Liver (tissue), 9 donors: ENCODE results near the gene ATG9B. TPM values are rescaled to one million over a fixed set of nuclear protein-coding genes. Genes with fewer than 3 reads are reported as not detected.

Experiments used
- DNase-seq: peaks from one replicate; pipeline ENCODE4 v3.0.0-alpha.2; 2017; ENCODE audit warnings: low spot score
- H3K27ac ChIP-seq, 2 donors: one replicate each; pipeline ENCODE4 v1.7.0; 2013; ENCODE audit warnings: inconsistent platforms in 2 of 2, low read length in 2 of 2, control low read depth in 1 of 2, low read depth in 1 of 2, mild to moderate bottlenecking in 1 of 2
- H3K27me3 ChIP-seq, 4 donors: one replicate each; pipeline versions ENCODE4 v1.6.1 to v1.7.0; 2013; ENCODE audit warnings: low read length in 3 of 4, inconsistent platforms in 1 of 4, mild to moderate bottlenecking in 1 of 4, moderate library complexity in 1 of 4; ENCODE audit not compliant: control insufficient read depth in 4 of 4, insufficient read depth in 4 of 4
- H3K36me3 ChIP-seq, 4 donors: one replicate each; pipeline versions ENCODE4 v1.6.1 to v1.7.0; 2013; ENCODE audit warnings: low read length in 3 of 4, mild to moderate bottlenecking in 3 of 4, low read depth in 1 of 4, moderate library complexity in 1 of 4; ENCODE audit not compliant: control insufficient read depth in 4 of 4, insufficient read depth in 3 of 4
- H3K4me1 ChIP-seq, 4 donors: one replicate each; pipeline versions ENCODE4 v1.6.1 to v1.7.0; 2013; ENCODE audit warnings: low read length in 3 of 4, mild to moderate bottlenecking in 3 of 4, moderate library complexity in 1 of 4; ENCODE audit not compliant: control insufficient read depth in 4 of 4, insufficient read depth in 4 of 4
- H3K4me3 ChIP-seq, 3 donors: one replicate each; pipeline versions ENCODE4 v1.6.1 to v1.7.0; 2013; ENCODE audit warnings: low read length in 3 of 3, control low read depth in 1 of 3, low read depth in 1 of 3, mild to moderate bottlenecking in 1 of 3
- H3K9ac ChIP-seq, 2 donors: one replicate each; pipeline ENCODE4 v1.7.0; 2013; ENCODE audit warnings: low read length in 2 of 2, mild to moderate bottlenecking in 2 of 2, moderate library complexity in 2 of 2, control low read depth in 1 of 2, low read depth in 1 of 2
- H3K9me3 ChIP-seq, 4 donors: one replicate each; pipeline versions ENCODE4 v1.6.1 to v1.7.0; 2013; ENCODE audit warnings: low read length in 3 of 4; ENCODE audit not compliant: control insufficient read depth in 4 of 4
- ATF3 ChIP-seq: IDR thresholded peaks from 2 replicates; pipeline ENCODE4 v1.6.1; 2016; ENCODE audit warnings: antibody characterized with exemption
- CTCF ChIP-seq: fragments of 150-350 bp; IDR thresholded peaks from 2 replicates; pipeline ENCODE4 v1.5.1; 2017; ENCODE audit warnings: improper control_type of control experiment, low read depth, low read length; ENCODE audit not compliant: missing input control
- EGR1 ChIP-seq, 2 donors: IDR thresholded peaks; 2 replicates each; pipeline ENCODE4 v1.6.1; 2016 to 2018; ENCODE audit warnings: antibody characterized with exemption in 2 of 2, low read depth in 2 of 2
- FOXA1 ChIP-seq: IDR thresholded peaks from 2 replicates; pipeline ENCODE4 v1.6.1; 2016; ENCODE audit warnings: antibody characterized with exemption
- FOXA2 ChIP-seq: IDR thresholded peaks from 2 replicates; pipeline ENCODE4 v1.6.1; 2016; ENCODE audit warnings: antibody characterized with exemption
- GABPA ChIP-seq, 2 donors: IDR thresholded peaks in 1 of 2; conservative IDR thresholded peaks in 1 of 2; 2 replicates each; pipeline ENCODE4 v1.6.1; 2016; ENCODE audit warnings: antibody characterized with exemption in 2 of 2, mild to moderate bottlenecking in 1 of 2, moderate library complexity in 1 of 2
- HNF4A ChIP-seq, 2 donors: conservative IDR thresholded peaks; 2 replicates each; pipeline ENCODE4 v1.6.1; 2016; ENCODE audit warnings: antibody characterized with exemption in 2 of 2, mild to moderate bottlenecking in 2 of 2
- HNF4G ChIP-seq: IDR thresholded peaks from 2 replicates; pipeline ENCODE4 v1.6.1; 2016; ENCODE audit warnings: antibody characterized with exemption
- JUND ChIP-seq, 2 donors: IDR thresholded peaks; 2 replicates each; pipeline ENCODE4 v1.6.1; 2016; ENCODE audit warnings: antibody characterized with exemption in 2 of 2
- MAX ChIP-seq: IDR thresholded peaks from 2 replicates; pipeline ENCODE4 v1.6.1; 2016; ENCODE audit warnings: antibody characterized with exemption
- NR2F2 ChIP-seq: IDR thresholded peaks from 2 replicates; pipeline ENCODE4 v1.6.1; 2016; ENCODE audit warnings: antibody characterized with exemption
- RAD21 ChIP-seq, 2 donors: IDR thresholded peaks; 2 replicates each; pipeline ENCODE4 v1.6.1; 2016; ENCODE audit warnings: antibody characterized with exemption in 2 of 2, mild to moderate bottlenecking in 2 of 2
- REST ChIP-seq: IDR thresholded peaks from 2 replicates; pipeline ENCODE4 v1.6.1; 2016; ENCODE audit warnings: antibody characterized with exemption, mild to moderate bottlenecking
- RXRA ChIP-seq, 2 donors: IDR thresholded peaks; 2 replicates each; pipeline ENCODE4 v1.6.1; 2017 to 2018; ENCODE audit warnings: antibody characterized with exemption in 2 of 2, mild to moderate bottlenecking in 1 of 2
- SP1 ChIP-seq: IDR thresholded peaks from 2 replicates; pipeline ENCODE4 v1.6.1; 2018; ENCODE audit warnings: antibody characterized with exemption, mild to moderate bottlenecking
- TAF1 ChIP-seq: conservative IDR thresholded peaks from 2 replicates; pipeline ENCODE4 v1.6.1; 2016; ENCODE audit warnings: antibody characterized with exemption, mild to moderate bottlenecking
- YY1 ChIP-seq: IDR thresholded peaks from 2 replicates; pipeline ENCODE4 v1.6.1; 2016; ENCODE audit warnings: antibody characterized with exemption, mild to moderate bottlenecking
- ZBTB33 ChIP-seq: IDR thresholded peaks from 2 replicates; pipeline ENCODE4 v1.6.1; 2016; ENCODE audit warnings: antibody characterized with exemption
- WGBS: extraction: QIAGEN DNeasy Blood & Tissue Kit; methylation state at CpG from one replicate; pipeline ENCODE4 v1.1.7; 2013; 5-methylcytosine and 5-hydroxymethylcytosine counted together
- polyA plus RNA-seq, 2 donors: library from polyadenylated mRNA; stranded (reverse) in 1 of 2; unstranded in 1 of 2; fragments of 200-250 nt in 1 of 2; fragments of >200 nt in 1 of 2; fragmentation: Nextera tagmentation in 1 of 2; extraction: Ambion mirVana in 1 of 2; gene quantifications; one replicate each; pipeline versions ENCODE4 v1.2.1 to v1.2.3, GENCODE V29; 2013 to 2015
- total RNA-seq, 2 donors: library from RNA; depleted of rRNA; stranded (reverse); fragments of >200 nt; gene quantifications; one replicate each; pipeline ENCODE4 v1.2.3, GENCODE V29; 2014
- donor health status: healthy.
- donor health status: healthy.
- donor health status: healthy.
- donor health status: healthy.
- donor health status: healthy.

ATG9B gene
- total and polyA plus RNA-seq, 4 donors: 0.61 TPM; not detected in 3

- TF ChIP-seq CTCF: no peak
- TF ChIP-seq RAD21 (IDR thresholded peaks at IDR 0.05): no peak
Measured at GRCh38 chr7:151033864-151034249, 9.6 kb upstream of the ATG9B start (continued).

GRCh38 chr7:151032936-151033863 lies 8.9 kb upstream of the ATG9B start:
- DNase-seq: no peak
- H3K4me3 ChIP-seq: no peak overlapping the region
- no peak overlapping the region for H3K27ac ChIP-seq
- no peak overlapping the region for H3K9ac ChIP-seq
- no peak for TF ChIP-seq ZBTB33
- no peak for TF ChIP-seq EGR1 (IDR thresholded peaks at IDR 0.05; ENCODE audit: low read depth in 2 of 2)
- no peak for TF ChIP-seq NR2F2
- TF ChIP-seq HNF4A (conservative IDR thresholded peaks at IDR 0.05): no peak
- no peak for TF ChIP-seq RXRA (IDR thresholded peaks at IDR 0.05)
- TF ChIP-seq GABPA (IDR thresholded peaks at IDR 0.05 in 1 of 2, conservative IDR thresholded peaks at IDR 0.05 in 1 of 2): no peak
- TF ChIP-seq CTCF: no peak
- no peak for TF ChIP-seq HNF4G
- no peak for TF ChIP-seq JUND (IDR thresholded peaks at IDR 0.05)
- no peak for TF ChIP-seq FOXA2
- no peak for TF ChIP-seq YY1
- TF ChIP-seq FOXA1: no peak
- no peak for TF ChIP-seq MAX
- TF ChIP-seq SP1: no peak
- TF ChIP-seq ATF3: no peak
- TF ChIP-seq TAF1: no peak
- no peak for TF ChIP-seq RAD21 (IDR thresholded peaks at IDR 0.05)
- TF ChIP-seq REST: no peak
- 93% methylated on average over 17 of the region's 17 CpGs for WGBS
- no peaks in the 10 kb centered on the region for H3K27me3 ChIP-seq
- peaks cover 0 to 22% (median 5%) of the 10 kb centered on the region in 4 donors for H3K36me3 ChIP-seq
- H3K9me3 ChIP-seq: no peaks in the 10 kb centered on the region
- H3K4me1 ChIP-seq: peaks cover 5 to 8% (median 6%) of the 10 kb centered on the region in 4 donors
